ENCODE measurements around the gene HGD. TPM values are rescaled to one million over a fixed set of nuclear protein-coding genes. Genes with fewer than 3 reads are reported as not detected.

The HGD gene
- total and polyA plus RNA-seq, 2 donors (not counting 3 experiments of a cell fraction or from before 2014, with no cell fraction given), result 0.18 to 0.22 TPM

DNA sequence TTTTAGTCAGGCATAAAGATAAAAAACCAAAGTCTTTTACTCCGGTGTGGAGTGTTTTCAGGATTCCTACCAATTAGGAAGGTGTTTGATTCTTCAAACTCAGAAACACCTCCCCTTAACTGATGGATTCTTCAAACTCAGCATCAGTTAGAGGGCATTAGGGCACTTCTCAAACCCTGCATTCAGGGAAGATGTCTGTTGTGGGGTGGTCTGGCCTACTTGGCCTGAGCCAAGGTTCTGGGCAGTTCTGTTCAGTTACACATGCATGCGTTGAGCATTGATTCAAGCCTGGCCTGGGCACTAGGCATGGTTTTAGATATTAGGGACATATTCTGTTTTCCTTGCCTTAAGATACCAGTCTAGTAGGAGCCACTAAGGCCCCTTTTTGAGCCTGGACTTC is 1.0 kb downstream of the HGD start:
- DNase-seq (ENCODE audit: low read depth, low spot score), result no peak
- no peaks in the 10 kb centered on the region for H4K20me1 ChIP-seq (replicated peaks; ENCODE audit: control insufficient read depth, extremely low read depth, insufficient read depth, low read length)
- BruUV-seq (replicated peaks), result no TSS peak
- H3K27ac ChIP-seq (ENCODE audit: insufficient read depth, low read depth, low read length), result no peak overlapping the region
- H2AFZ ChIP-seq (ENCODE audit: low read depth, low read length), result no peak overlapping the region
- no peaks in the 10 kb centered on the region for H3K36me3 ChIP-seq (ENCODE audit: control insufficient read depth in 2 of 2, extremely low read depth in 1 of 2, insufficient read depth in 2 of 2, low read length in 2 of 2)
- CTCF ChIA-PET, result interaction anchor here (1.9 kb wide), 1 partner anchor 13 kb away, joined by 7 read pairs; no protein-coding TSS in a partner anchor
- no peak overlapping the region for H3K9ac ChIP-seq (replicated peaks; ENCODE audit: extremely low read depth, insufficient read depth, low read length)
- H3K79me2 ChIP-seq (ENCODE audit: control insufficient read depth, insufficient read depth, low read length), result no peaks in the 10 kb centered on the region
- dilution Hi-C loops (cut with MboI; ENCODE audit: extremely low pct_ligation_motif_present, low sequenced_read_pairs) (no loop called here), intact Hi-C loops (cut with micrococcal nuclease) (no loop called here)
- H3K9me1 ChIP-seq (replicated peaks; ENCODE audit: control insufficient read depth, extremely low read depth, insufficient read depth, low read length), result no peaks in the 10 kb centered on the region
- no peaks in the 10 kb centered on the region for H3K27me3 ChIP-seq (ENCODE audit: control insufficient read depth in 2 of 2, insufficient read depth in 2 of 2, low read length in 2 of 2)
- H3K4me3 ChIP-seq (replicated peaks in 1 of 3; ENCODE audit: insufficient read depth in 1 of 3, low read depth in 1 of 3, low read length in 3 of 3), result no peak overlapping the region
- no peak for TF ChIP-seq POLR2A (IDR thresholded peaks at IDR 0.05; ENCODE audit: low read depth, low read length)
- no peak for TF ChIP-seq POLR2AphosphoS5 (IDR thresholded peaks at IDR 0.05; ENCODE audit: insufficient read depth, low read depth, low read length)
- no peak for TF ChIP-seq MAX (IDR thresholded peaks at IDR 0.05; ENCODE audit: insufficient read depth, insufficient read length)
- H3K4me1 ChIP-seq (ENCODE audit: control insufficient read depth, extremely low read depth, insufficient read depth, low read length), result peaks cover 21% of the 10 kb centered on the region
- POLR2A ChIA-PET, result no interaction called here
- H3K9me3 ChIP-seq (replicated peaks; ENCODE audit: control insufficient read depth, insufficient read depth, low read length), result no peaks in the 10 kb centered on the region
- no peak for FAIRE-seq
- no peak overlapping the region for H3K4me2 ChIP-seq (ENCODE audit: insufficient read depth, low read length)

DNA sequence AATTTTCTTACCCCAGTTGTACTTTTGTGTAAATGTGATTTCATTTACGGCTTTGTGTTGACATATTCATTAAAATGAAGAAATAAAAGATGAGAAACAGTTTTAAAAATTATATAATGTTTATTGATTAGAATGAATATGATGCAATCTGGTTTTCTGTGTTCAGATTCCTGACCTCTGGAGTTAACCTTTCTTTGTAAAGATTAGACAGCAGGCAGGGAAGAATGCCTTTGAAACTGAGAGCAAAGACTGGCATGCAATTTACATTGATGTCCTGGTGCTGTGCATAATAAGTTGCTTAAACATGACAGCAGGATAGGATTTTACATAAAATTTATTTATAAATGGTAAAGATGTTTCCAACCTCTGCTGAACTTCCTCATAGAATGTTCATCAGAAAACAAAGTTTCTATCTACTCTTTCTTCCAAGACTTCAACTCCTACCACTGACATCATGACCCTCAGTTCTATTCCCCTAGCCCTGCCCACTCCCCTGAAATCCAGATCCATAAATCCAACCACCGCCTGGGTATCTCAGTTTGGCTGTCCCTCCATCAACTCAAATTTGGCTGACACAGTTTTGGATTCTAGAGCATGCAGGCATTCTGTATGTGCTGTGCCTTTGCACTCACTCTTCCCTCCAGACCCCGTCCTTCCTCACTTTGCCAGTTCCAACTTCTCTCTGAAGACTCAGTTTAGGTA is 1.7 kb downstream of the HGD start:
- H3K4me1 ChIP-seq (ENCODE audit: control insufficient read depth, extremely low read depth, insufficient read depth, low read length), result peaks cover 21% of the 10 kb centered on the region
- H4K20me1 ChIP-seq (replicated peaks; ENCODE audit: control insufficient read depth, extremely low read depth, insufficient read depth, low read length), result no peaks in the 10 kb centered on the region
- H3K9me3 ChIP-seq (replicated peaks; ENCODE audit: control insufficient read depth, insufficient read depth, low read length), result no peaks in the 10 kb centered on the region
- no peaks in the 10 kb centered on the region for H3K36me3 ChIP-seq (ENCODE audit: control insufficient read depth in 2 of 2, extremely low read depth in 1 of 2, insufficient read depth in 2 of 2, low read length in 2 of 2)
- intact Hi-C loops (cut with micrococcal nuclease) (no loop called here), dilution Hi-C loops (cut with MboI; ENCODE audit: extremely low pct_ligation_motif_present, low sequenced_read_pairs) (no loop called here)
- H3K4me2 ChIP-seq (ENCODE audit: insufficient read depth, low read length), result no peak overlapping the region
- BruUV-seq (replicated peaks), result no TSS peak
- ChIA-PET POLR2A (no interaction called here), CTCF (interaction anchor here (2.3 kb wide), 1 partner anchor 115 kb away, joined by 23 read pairs; no protein-coding TSS in a partner anchor)
- H3K79me2 ChIP-seq (ENCODE audit: control insufficient read depth, insufficient read depth, low read length), result no peaks in the 10 kb centered on the region
- no peak overlapping the region for H3K27ac ChIP-seq (ENCODE audit: insufficient read depth, low read depth, low read length)
- no peak for FAIRE-seq
- no peak overlapping the region for H3K9ac ChIP-seq (replicated peaks; ENCODE audit: extremely low read depth, insufficient read depth, low read length)
- no peak overlapping the region for H2AFZ ChIP-seq (ENCODE audit: low read depth, low read length)
- H3K9me1 ChIP-seq (replicated peaks; ENCODE audit: control insufficient read depth, extremely low read depth, insufficient read depth, low read length), result no peaks in the 10 kb centered on the region
- no peak overlapping the region for H3K4me3 ChIP-seq (replicated peaks in 1 of 3; ENCODE audit: insufficient read depth in 1 of 3, low read depth in 1 of 3, low read length in 3 of 3)
- H3K27me3 ChIP-seq (ENCODE audit: control insufficient read depth in 2 of 2, insufficient read depth in 2 of 2, low read length in 2 of 2), result no peaks in the 10 kb centered on the region
- DNase-seq (ENCODE audit: low read depth, low spot score), result no peak
- TF ChIP-seq POLR2AphosphoS5 (IDR thresholded peaks at IDR 0.05; ENCODE audit: insufficient read depth, low read depth, low read length) (no peak), MAX (IDR thresholded peaks at IDR 0.05; ENCODE audit: insufficient read depth, insufficient read length) (no peak), POLR2A (IDR thresholded peaks at IDR 0.05; ENCODE audit: low read depth, low read length) (no peak), JUN (IDR thresholded peaks at IDR 0.05; ENCODE audit: borderline replicate concordance, insufficient read depth, insufficient read length, low read depth) (no peak), CTCF (IDR thresholded peaks at IDR 0.05; ENCODE audit: extremely low read depth in 1 of 2, insufficient read depth in 1 of 2, low read depth in 1 of 2, low read length in 2 of 2) (no peak), EZH2 (IDR thresholded peaks at IDR 0.05; ENCODE audit: borderline replicate concordance, low read depth, low read length, severe bottlenecking) (no peak), FOS (IDR thresholded peaks at IDR 0.05; ENCODE audit: borderline replicate concordance, insufficient read depth, low read length) (no peak)
